HepG2 (cell line): ENCODE results near the gene ARHGAP32. TPM values are rescaled to one million over a fixed set of nuclear protein-coding genes. Genes with fewer than 3 reads are reported as not detected.
A peak's percentile ranks its signal among the peaks of the same experiment; 100 is the strongest.

ENCODE experiments used
- ATF7 ChIP-seq, 2 experiments: fragments of 450-650 bp in 1 of 2; sonication (generic) in 1 of 2; formaldehyde crosslinking in 1 of 2; IDR thresholded peaks; 2 replicates each; pipeline versions ENCODE4 v1.4.0 to v1.6.1; 2016 to 2020; ENCODE audit warnings: antibody characterized with exemption in 1 of 2, mild to moderate bottlenecking in 1 of 2, missing genetic modification reagents in 1 of 2
- GATAD2A ChIP-seq: IDR thresholded peaks from 2 replicates; pipeline ENCODE4 v1.6.1; 2016
- HDAC1 ChIP-seq: sonication (generic); formaldehyde crosslinking; IDR thresholded peaks from 2 replicates; pipeline ENCODE4 v1.5.1; 2020; ENCODE audit warnings: mild to moderate bottlenecking, missing genetic modification reagents
- ZKSCAN8 ChIP-seq: IDR thresholded peaks from 2 replicates; pipeline ENCODE4 v1.6.1; 2016; ENCODE audit warnings: borderline replicate concordance, missing genetic modification reagents, missing compliant biosample characterization
- ZNF263 ChIP-seq: sonication (generic); formaldehyde crosslinking; IDR thresholded peaks from 2 replicates; pipeline ENCODE4 v1.4.0; 2020; ENCODE audit warnings: missing genetic modification reagents
- ZNF589 ChIP-seq: sonication (generic); formaldehyde crosslinking; conservative IDR thresholded peaks from 2 replicates; pipeline ENCODE4 v1.8.0; 2022; ENCODE audit warnings: mild to moderate bottlenecking, moderate library complexity, missing genetic modification reagents
- ZNF609 ChIP-seq: sonication (generic); formaldehyde crosslinking; IDR thresholded peaks from 2 replicates; pipeline ENCODE4 v1.4.0; 2020; ENCODE audit warnings: mild to moderate bottlenecking, missing genetic modification reagents, borderline replicate concordance
- ZNF644 ChIP-seq: IDR thresholded peaks from 2 replicates; pipeline ENCODE4 v1.6.1; 2016; ENCODE audit warnings: low read depth
- ZNF83 ChIP-seq: sonication (generic); formaldehyde crosslinking; IDR thresholded peaks from 2 replicates; pipeline ENCODE4 v1.4.0; 2020; ENCODE audit warnings: missing genetic modification reagents, mild to moderate bottlenecking, borderline replicate concordance
- ZXDC ChIP-seq: sonication (generic); formaldehyde crosslinking; IDR thresholded peaks from 2 replicates; pipeline ENCODE4 v1.5.0; 2020; ENCODE audit warnings: mild to moderate bottlenecking, missing genetic modification reagents
- polyA plus RNA-seq, 8 experiments: library from polyadenylated mRNA; depleted of rRNA in 3 of 8; stranded (reverse) in 7 of 8; unstranded in 1 of 8; fragments of >200 nt; fragmentation: Illumina TruSeq in 4 of 8; extraction: Trizol in 4 of 8; gene quantifications; 2 replicates each; pipeline versions ENCODE4 v1.2.1 to v1.2.3, GENCODE V29; 2011 to 2016; ENCODE audit warnings: low read depth in 4 of 8, missing spikeins in 1 of 8, mixed read lengths in 1 of 8; ENCODE audit not compliant: insufficient read depth in 1 of 8
- total RNA-seq, 5 experiments: library from RNA; depleted of rRNA; stranded (reverse); fragments of >200 nt; fragmentation: Illumina TruSeq; extraction: Trizol; gene quantifications; 2 replicates each; pipeline ENCODE4 v1.2.3, GENCODE V29; 2016; ENCODE audit warnings: low read depth in 1 of 5
- TF ChIP-seq, protein P1 (sequence below): sonication (generic); formaldehyde crosslinking; IDR thresholded peaks from 2 replicates; pipeline ENCODE4 v1.4.0; 2020; ENCODE audit warnings: missing genetic modification reagents
- TF ChIP-seq, protein P2 (sequence below): sonication (generic); formaldehyde crosslinking; IDR thresholded peaks from 2 replicates; pipeline ENCODE4 v1.8.0; 2022; ENCODE audit warnings: mild to moderate bottlenecking, missing genetic modification reagents, borderline replicate concordance
- TF ChIP-seq, protein P3 (sequence below): sonication (generic); formaldehyde crosslinking; IDR thresholded peaks from 2 replicates; pipeline ENCODE4 v1.4.0; 2020; ENCODE audit warnings: missing genetic modification reagents

Gene ARHGAP32
- total and polyA plus RNA-seq, 2 of the 13 experiments (the other 11 are each of a cell fraction or from before 2014, with no cell fraction given), result 6.3 to 8.2 TPM

DNA sequence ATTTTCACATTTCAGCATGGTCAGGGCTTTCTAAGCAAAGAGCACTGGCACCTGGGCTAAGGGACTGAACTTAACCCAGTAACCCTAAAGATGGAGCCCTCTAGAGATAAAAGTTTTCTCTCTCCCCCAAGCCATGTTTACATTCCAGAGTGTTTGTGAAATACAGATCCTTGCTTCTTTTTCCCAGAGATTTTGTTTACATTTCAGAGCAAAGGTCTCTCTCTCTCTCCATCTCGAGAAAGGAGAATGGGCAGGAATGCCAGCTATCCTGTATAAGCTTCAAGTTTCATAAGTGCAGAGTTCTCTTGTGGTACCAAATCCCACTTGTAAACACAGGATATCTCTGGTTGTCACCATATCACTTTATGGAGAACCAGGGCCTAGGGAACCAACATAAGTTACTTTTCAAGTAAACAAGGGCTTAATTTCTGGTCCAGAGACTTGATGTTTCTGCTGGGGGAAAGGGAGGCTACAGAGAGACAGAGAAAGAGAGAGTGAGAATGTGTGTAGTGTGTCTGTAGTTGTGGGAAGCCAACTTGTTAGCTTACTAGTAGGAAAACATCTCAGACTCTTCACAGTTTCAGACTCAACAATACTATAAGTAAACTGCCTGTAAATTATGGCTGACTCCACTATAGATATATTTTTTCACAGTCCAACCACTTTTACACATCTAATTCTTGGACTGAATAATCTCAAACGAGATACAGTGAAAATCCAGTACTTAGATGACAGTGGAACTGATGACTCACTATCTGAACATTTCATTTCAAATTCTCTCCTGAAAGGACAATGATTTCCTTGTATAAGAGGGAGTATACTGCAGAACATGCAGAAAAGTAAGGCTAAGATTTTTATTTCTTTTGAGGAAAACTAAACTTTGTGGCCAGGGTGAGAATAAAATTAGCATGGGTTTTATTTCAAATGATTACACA is 76.2 kb downstream of the ARHGAP32 start (continued):
- TF ChIP-seq, protein P1, sequence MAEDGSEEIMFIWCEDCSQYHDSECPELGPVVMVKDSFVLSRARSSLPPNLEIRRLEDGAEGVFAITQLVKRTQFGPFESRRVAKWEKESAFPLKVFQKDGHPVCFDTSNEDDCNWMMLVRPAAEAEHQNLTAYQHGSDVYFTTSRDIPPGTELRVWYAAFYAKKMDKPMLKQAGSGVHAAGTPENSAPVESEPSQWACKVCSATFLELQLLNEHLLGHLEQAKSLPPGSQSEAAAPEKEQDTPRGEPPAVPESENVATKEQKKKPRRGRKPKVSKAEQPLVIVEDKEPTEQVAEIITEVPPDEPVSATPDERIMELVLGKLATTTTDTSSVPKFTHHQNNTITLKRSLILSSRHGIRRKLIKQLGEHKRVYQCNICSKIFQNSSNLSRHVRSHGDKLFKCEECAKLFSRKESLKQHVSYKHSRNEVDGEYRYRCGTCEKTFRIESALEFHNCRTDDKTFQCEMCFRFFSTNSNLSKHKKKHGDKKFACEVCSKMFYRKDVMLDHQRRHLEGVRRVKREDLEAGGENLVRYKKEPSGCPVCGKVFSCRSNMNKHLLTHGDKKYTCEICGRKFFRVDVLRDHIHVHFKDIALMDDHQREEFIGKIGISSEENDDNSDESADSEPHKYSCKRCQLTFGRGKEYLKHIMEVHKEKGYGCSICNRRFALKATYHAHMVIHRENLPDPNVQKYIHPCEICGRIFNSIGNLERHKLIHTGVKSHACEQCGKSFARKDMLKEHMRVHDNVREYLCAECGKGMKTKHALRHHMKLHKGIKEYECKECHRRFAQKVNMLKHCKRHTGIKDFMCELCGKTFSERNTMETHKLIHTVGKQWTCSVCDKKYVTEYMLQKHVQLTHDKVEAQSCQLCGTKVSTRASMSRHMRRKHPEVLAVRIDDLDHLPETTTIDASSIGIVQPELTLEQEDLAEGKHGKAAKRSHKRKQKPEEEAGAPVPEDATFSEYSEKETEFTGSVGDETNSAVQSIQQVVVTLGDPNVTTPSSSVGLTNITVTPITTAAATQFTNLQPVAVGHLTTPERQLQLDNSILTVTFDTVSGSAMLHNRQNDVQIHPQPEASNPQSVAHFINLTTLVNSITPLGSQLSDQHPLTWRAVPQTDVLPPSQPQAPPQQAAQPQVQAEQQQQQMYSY (CRISPR knock-in tag), result no peak
- TF ChIP-seq, protein P2, sequence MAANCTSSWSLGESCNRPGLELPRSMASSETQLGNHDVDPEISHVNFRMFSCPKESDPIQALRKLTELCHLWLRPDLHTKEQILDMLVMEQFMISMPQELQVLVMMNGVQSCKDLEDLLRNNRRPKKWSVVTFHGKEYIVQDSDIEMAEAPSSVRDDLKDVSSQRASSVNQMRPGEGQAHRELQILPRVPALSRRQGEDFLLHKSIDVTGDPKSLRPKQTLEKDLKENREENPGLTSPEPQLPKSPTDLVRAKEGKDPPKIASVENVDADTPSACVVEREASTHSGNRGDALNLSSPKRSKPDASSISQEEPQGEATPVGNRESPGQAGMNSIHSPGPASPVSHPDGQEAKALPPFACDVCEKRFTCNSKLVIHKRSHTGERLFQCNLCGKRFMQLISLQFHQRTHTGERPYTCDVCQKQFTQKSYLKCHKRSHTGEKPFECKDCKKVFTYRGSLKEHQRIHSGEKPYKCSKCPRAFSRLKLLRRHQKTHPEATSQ (CRISPR knock-in tag), result 0 out of 2 replicates have a peak, but pooled peaks have one; percentile 33
- peak; percentile 36; the same call in 1 of the 2 replicates for TF ChIP-seq ZNF644 (CRISPR knock-in tag)
- TF ChIP-seq ZKSCAN8 (CRISPR knock-in tag), result peak; percentile 71; the same call in 1 of the 2 replicates
- no peak for TF ChIP-seq ZNF589 (CRISPR knock-in tag)
- TF ChIP-seq ATF7 (IDR thresholded peaks at IDR 0.05), result no peak
- TF ChIP-seq ATF7 (CRISPR knock-in tag; IDR thresholded peaks at IDR 0.05), result no peak
- TF ChIP-seq ZXDC (CRISPR knock-in tag), result no peak
- 0 out of 2 replicates have a peak, but pooled peaks have one; percentile 31 for TF ChIP-seq ZNF609
- TF ChIP-seq ZNF263, result no peak
- TF ChIP-seq, protein P3, sequence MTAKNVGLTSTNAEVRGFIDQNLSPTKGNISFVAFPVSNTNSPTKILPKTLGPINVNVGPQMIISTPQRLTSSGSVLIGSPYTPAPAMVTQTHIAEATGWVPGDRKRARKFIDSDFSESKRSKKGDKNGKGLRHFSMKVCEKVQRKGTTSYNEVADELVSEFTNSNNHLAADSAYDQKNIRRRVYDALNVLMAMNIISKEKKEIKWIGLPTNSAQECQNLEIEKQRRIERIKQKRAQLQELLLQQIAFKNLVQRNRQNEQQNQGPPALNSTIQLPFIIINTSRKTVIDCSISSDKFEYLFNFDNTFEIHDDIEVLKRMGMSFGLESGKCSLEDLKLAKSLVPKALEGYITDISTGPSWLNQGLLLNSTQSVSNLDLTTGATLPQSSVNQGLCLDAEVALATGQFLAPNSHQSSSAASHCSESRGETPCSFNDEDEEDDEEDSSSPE, result no peak
- no peak for TF ChIP-seq ZNF83 (CRISPR knock-in tag)
- TF ChIP-seq HDAC1 (CRISPR knock-in tag), result peak; percentile 85
- peak; percentile 97 for TF ChIP-seq GATAD2A
